HCT116 (cell line): ENCODE data around the gene SUPT3H. TPM values are rescaled to one million over a fixed set of nuclear protein-coding genes. Genes with fewer than 3 reads are reported as not detected.

Experiments
- ATAC-seq: fragments of 200-7000 bp; cut with Tn5 transposase; 2 replicates; pipeline ENCODE4 v1.9.1; 2020; ENCODE audit warnings: mild to moderate bottlenecking, moderate library complexity
- BruUV-seq: library from RNA; stranded (reverse); fragments of 400-500 nt; replicated peaks from 2 replicates; lab custom pipeline; 2021; lab: Mats Ljungman, UMichigan
- CTCF ChIA-PET: fragments of 300-600 bp; sonication (Branson Sonifier 250); formaldehyde crosslinking; loops from one replicate; lab custom pipeline; 2021; ENCODE audit warnings: antibody characterized with exemption; lab: Charles Lee
- POLR2A ChIA-PET: fragments of 300-600, 350-600 bp; sonication (Branson Sonifier 250); formaldehyde crosslinking; loops from one replicate; lab custom pipeline; 2021; ENCODE audit warnings: antibody characterized with exemption; lab: Charles Lee
- RAD21 ChIA-PET, 2 experiments: fragments of 300-600 bp; sonication (Branson Sonifier 250); formaldehyde crosslinking; loops; one replicate each; lab custom pipeline; 2023; ENCODE audit warnings: low total read pairs in 2 of 2; ENCODE audit not compliant: uncharacterized antibody in 2 of 2, unreplicated experiment in 2 of 2, low non-redundant PET in 1 of 2; lab: Charles Lee
- DNase-seq: peaks from one replicate; pipeline ENCODE4 v3.0.0-alpha.2; 2010; ENCODE audit warnings: low read depth, low spot score
- H2AFZ ChIP-seq: fragments of 200-600 bp; shearing (Covaris generic), sonication (generic); 2 replicates; pipeline ENCODE4 v1.6.1; 2017; ENCODE audit warnings: low read depth, mixed run types, mixed read lengths, antibody characterized with exemption, low read length; ENCODE audit not compliant: poor library complexity, severe bottlenecking
- H3K27ac ChIP-seq: 2 replicates; pipeline ENCODE4 v1.5.1; 2012; ENCODE audit warnings: low read depth, low read length
- H3K27me3 ChIP-seq: fragments of 200-600 bp; sonication (generic); 2 replicates; pipeline ENCODE4 v1.6.1; 2016; ENCODE audit warnings: mixed run types, low read length, mixed read lengths; ENCODE audit not compliant: insufficient read depth
- H3K36me3 ChIP-seq, 2 experiments: fragments of 200-500 bp in 1 of 2; fragments of 200-600 bp in 1 of 2; sonication (Bioruptor generic) in 1 of 2; sonication (generic) in 1 of 2; 2 replicates each; pipeline versions ENCODE4 v1.5.1 to v1.6.1; 2014 to 2016; ENCODE audit warnings: low read length in 2 of 2, inconsistent platforms in 1 of 2, mixed read lengths in 1 of 2, mixed run types in 1 of 2; ENCODE audit not compliant: insufficient read depth in 2 of 2, control insufficient read depth in 1 of 2
- H3K4me1 ChIP-seq, 2 experiments: fragments of 200-600 bp in 1 of 2; sonication (generic) in 1 of 2; 2 replicates each; pipeline versions ENCODE4 v1.5.1 to v1.6.1; 2012 to 2017; ENCODE audit warnings: low read length in 2 of 2, inconsistent platforms in 1 of 2, mild to moderate bottlenecking in 1 of 2, mixed read lengths in 1 of 2, mixed run types in 1 of 2, moderate library complexity in 1 of 2; ENCODE audit not compliant: insufficient read depth in 2 of 2, control insufficient read depth in 1 of 2
- H3K4me2 ChIP-seq: fragments of 200-600 bp; sonication (generic); 2 replicates; pipeline ENCODE4 v1.6.1; 2017; ENCODE audit warnings: mixed run types, low read length, mixed read lengths
- H3K4me3 ChIP-seq, 2 experiments: fragments of 200-600 bp in 1 of 2; sonication (generic) in 1 of 2; replicated peaks in 1 of 2; 2 replicates each; pipeline ENCODE4 v1.5.1; 2011 to 2016; ENCODE audit warnings: low read length in 2 of 2, control low read depth in 1 of 2, low read depth in 1 of 2, mild to moderate bottlenecking in 1 of 2, mixed read lengths in 1 of 2, mixed run types in 1 of 2
- H3K79me2 ChIP-seq: fragments of 200-600 bp; sonication (generic); 2 replicates; pipeline ENCODE4 v1.6.1; 2017; ENCODE audit warnings: mild to moderate bottlenecking, mixed run types, low read length, moderate library complexity, mixed read lengths; ENCODE audit not compliant: insufficient read depth
- H3K9ac ChIP-seq: fragments of 200-600 bp; sonication (generic); 2 replicates; pipeline ENCODE4 v1.6.1; 2016; ENCODE audit warnings: low read length, mixed read lengths
- H3K9me2 ChIP-seq: fragments of 200-600 bp; sonication (generic), shearing (Covaris generic); 2 replicates; pipeline ENCODE4 v1.6.1; 2017; ENCODE audit warnings: mixed run types, mild to moderate bottlenecking, moderate library complexity; ENCODE audit not compliant: insufficient read depth
- H3K9me3 ChIP-seq, 2 experiments: fragments of 200-500 bp in 1 of 2; fragments of 200-600 bp in 1 of 2; sonication (Bioruptor generic) in 1 of 2; sonication (generic) in 1 of 2; 2 replicates each; pipeline ENCODE4 v1.6.1; 2014 to 2017; ENCODE audit warnings: low read length in 2 of 2, mixed read lengths in 2 of 2, inconsistent platforms in 1 of 2, low read depth in 1 of 2, mild to moderate bottlenecking in 1 of 2, mixed run types in 1 of 2, moderate library complexity in 1 of 2; ENCODE audit not compliant: control insufficient read depth in 1 of 2, insufficient read depth in 1 of 2
- H4K20me1 ChIP-seq: fragments of 200-600 bp; sonication (generic), shearing (Covaris generic); 2 replicates; pipeline ENCODE4 v1.6.1; 2017; ENCODE audit warnings: mixed run types, mild to moderate bottlenecking, moderate library complexity; ENCODE audit not compliant: insufficient read depth
- CBX3 ChIP-seq: IDR thresholded peaks from 2 replicates; pipeline ENCODE4 v1.6.1; 2012; ENCODE audit warnings: low read depth
- CEBPB ChIP-seq: IDR thresholded peaks from 2 replicates; pipeline ENCODE4 v1.6.1; 2012; ENCODE audit warnings: low read depth
- EGR1 ChIP-seq: IDR thresholded peaks from 2 replicates; pipeline ENCODE4 v1.6.1; 2012; ENCODE audit warnings: low read depth
- EZH2 ChIP-seq: fragments of 200-600 bp; sonication (generic); IDR thresholded peaks from 2 replicates; pipeline ENCODE4 v1.6.1; 2017; ENCODE audit warnings: antibody characterized with exemption, mixed run types
- EZH2phosphoT487 ChIP-seq: fragments of 200-600 bp; IDR thresholded peaks from 2 replicates; pipeline ENCODE4 v1.6.1; 2018; ENCODE audit warnings: antibody characterized with exemption, borderline replicate concordance
- FOSL1 ChIP-seq: IDR thresholded peaks from 2 replicates; pipeline ENCODE4 v1.6.1; 2012; ENCODE audit warnings: low read depth
- JUND ChIP-seq: IDR thresholded peaks from 2 replicates; pipeline ENCODE4 v1.6.1; 2012
- POLR2A ChIP-seq: IDR thresholded peaks from 2 replicates; pipeline ENCODE4 v1.7.0; 2011; ENCODE audit warnings: borderline replicate concordance; ENCODE audit not compliant: insufficient read depth, insufficient read length; ENCODE audit errors: extremely low read depth
- POLR2AphosphoS5 ChIP-seq: IDR thresholded peaks from 2 replicates; pipeline ENCODE4 v1.6.1; 2011; ENCODE audit warnings: mild to moderate bottlenecking, low read depth, low read length, moderate library complexity
- RAD21 ChIP-seq: IDR thresholded peaks from 2 replicates; pipeline ENCODE4 v1.6.1; 2012; ENCODE audit warnings: low read depth, mild to moderate bottlenecking
- SP1 ChIP-seq: IDR thresholded peaks from 2 replicates; pipeline ENCODE4 v1.6.1; 2012; ENCODE audit warnings: low read depth
- SRF ChIP-seq: IDR thresholded peaks from 2 replicates; pipeline ENCODE4 v1.6.1; 2012; ENCODE audit warnings: low read depth
- TCF7L2 ChIP-seq: IDR thresholded peaks from 2 replicates; pipeline ENCODE4 v1.7.0; 2011; ENCODE audit warnings: borderline replicate concordance, inconsistent platforms; ENCODE audit not compliant: insufficient read depth, insufficient read length; ENCODE audit errors: extremely low read depth
- YY1 ChIP-seq: IDR thresholded peaks from 2 replicates; pipeline ENCODE4 v1.6.1; 2011; ENCODE audit warnings: low read length, low read depth, moderate library complexity, mild to moderate bottlenecking; ENCODE audit not compliant: insufficient replicate concordance; ENCODE audit errors: extremely low read depth
- intact Hi-C: fragments of 100-400 bp; cut with micrococcal nuclease; formaldehyde crosslinking; loops from 2 replicates; pipeline ENCODE4 v1.10.0; 2022
- total RNA-seq: library from RNA; stranded (reverse); gene quantifications from one replicate; pipeline ENCODE4 v1.2.1, GENCODE V29; 2021; ENCODE audit not compliant: unreplicated experiment
- TF ChIP-seq, protein P1 (sequence below): IDR thresholded peaks from 2 replicates; pipeline ENCODE4 v1.6.1; 2012
- TF ChIP-seq, protein P2 (sequence below), 3 experiments: fragments of 200-600 bp in 1 of 3; sonication (generic) in 1 of 3; IDR thresholded peaks in 2 of 3; conservative IDR thresholded peaks in 1 of 3; 2 replicates each; pipeline ENCODE4 v1.5.1; 2012 to 2017; ENCODE audit warnings: low read depth in 2 of 3, low read length in 2 of 3, antibody characterized with exemption in 1 of 3, borderline replicate concordance in 1 of 3, control low read depth in 1 of 3, mild to moderate bottlenecking in 1 of 3, mixed read lengths in 1 of 3, mixed run types in 1 of 3, moderate library complexity in 1 of 3; ENCODE audit not compliant: insufficient read depth in 1 of 3
- TF ChIP-seq, protein P3 (sequence below): IDR thresholded peaks from 2 replicates; pipeline ENCODE4 v1.6.1; 2011; ENCODE audit warnings: mild to moderate bottlenecking, low read length, moderate library complexity; ENCODE audit not compliant: insufficient replicate concordance; ENCODE audit errors: extremely low read depth

The SUPT3H gene
- total RNA-seq, 1 experiment from 2014 or later = 7.4 TPM

DNA sequence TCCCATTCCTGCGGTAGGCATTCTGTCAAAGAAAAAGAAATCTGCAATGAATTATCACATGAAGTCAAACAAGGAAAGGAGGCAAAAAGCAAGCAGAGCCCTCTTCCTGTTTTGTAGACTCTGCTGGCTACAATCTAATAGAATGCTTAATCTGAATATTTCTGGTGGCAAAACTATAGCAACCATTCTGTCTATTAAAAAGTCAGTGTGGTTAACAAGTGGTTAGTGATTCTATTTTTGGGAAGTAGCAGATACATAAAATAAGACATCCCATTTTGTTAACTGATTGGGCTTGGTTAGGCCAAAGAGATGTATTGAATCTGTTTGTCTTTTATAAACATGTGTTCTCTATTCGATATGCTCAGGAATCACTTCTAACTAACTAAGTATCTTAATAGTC is 547.9 kb downstream of the SUPT3H start:
- POLR2A ChIA-PET = no interaction called here
- no peak overlapping the region for H3K9ac ChIP-seq
- no peaks in the 10 kb centered on the region for H3K79me2 ChIP-seq
- no peaks in the 10 kb centered on the region for H3K27me3 ChIP-seq
- TF ChIP-seq SRF (no peak), YY1 (no peak), POLR2A (no peak), EGR1 (no peak), CBX3 (no peak), JUND (no peak), SP1 (no peak), FOSL1 (no peak), TCF7L2 (no peak), EZH2 (no peak), RAD21 (no peak), EZH2phosphoT487 (no peak), CEBPB (no peak), POLR2AphosphoS5 (no peak)
- TF ChIP-seq, protein P1, sequence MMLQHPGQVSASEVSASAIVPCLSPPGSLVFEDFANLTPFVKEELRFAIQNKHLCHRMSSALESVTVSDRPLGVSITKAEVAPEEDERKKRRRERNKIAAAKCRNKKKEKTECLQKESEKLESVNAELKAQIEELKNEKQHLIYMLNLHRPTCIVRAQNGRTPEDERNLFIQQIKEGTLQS = no peak
- TF ChIP-seq, protein P2, sequence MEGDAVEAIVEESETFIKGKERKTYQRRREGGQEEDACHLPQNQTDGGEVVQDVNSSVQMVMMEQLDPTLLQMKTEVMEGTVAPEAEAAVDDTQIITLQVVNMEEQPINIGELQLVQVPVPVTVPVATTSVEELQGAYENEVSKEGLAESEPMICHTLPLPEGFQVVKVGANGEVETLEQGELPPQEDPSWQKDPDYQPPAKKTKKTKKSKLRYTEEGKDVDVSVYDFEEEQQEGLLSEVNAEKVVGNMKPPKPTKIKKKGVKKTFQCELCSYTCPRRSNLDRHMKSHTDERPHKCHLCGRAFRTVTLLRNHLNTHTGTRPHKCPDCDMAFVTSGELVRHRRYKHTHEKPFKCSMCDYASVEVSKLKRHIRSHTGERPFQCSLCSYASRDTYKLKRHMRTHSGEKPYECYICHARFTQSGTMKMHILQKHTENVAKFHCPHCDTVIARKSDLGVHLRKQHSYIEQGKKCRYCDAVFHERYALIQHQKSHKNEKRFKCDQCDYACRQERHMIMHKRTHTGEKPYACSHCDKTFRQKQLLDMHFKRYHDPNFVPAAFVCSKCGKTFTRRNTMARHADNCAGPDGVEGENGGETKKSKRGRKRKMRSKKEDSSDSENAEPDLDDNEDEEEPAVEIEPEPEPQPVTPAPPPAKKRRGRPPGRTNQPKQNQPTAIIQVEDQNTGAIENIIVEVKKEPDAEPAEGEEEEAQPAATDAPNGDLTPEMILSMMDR (IDR thresholded peaks at IDR 0.05 in 2 of 3, conservative IDR thresholded peaks at IDR 0.05 in 1 of 3; ENCODE audit: borderline replicate concordance in 1 of 3, insufficient read depth in 1 of 3, low read depth in 2 of 3, low read length in 2 of 3) = no peak
- TF ChIP-seq, protein P3, sequence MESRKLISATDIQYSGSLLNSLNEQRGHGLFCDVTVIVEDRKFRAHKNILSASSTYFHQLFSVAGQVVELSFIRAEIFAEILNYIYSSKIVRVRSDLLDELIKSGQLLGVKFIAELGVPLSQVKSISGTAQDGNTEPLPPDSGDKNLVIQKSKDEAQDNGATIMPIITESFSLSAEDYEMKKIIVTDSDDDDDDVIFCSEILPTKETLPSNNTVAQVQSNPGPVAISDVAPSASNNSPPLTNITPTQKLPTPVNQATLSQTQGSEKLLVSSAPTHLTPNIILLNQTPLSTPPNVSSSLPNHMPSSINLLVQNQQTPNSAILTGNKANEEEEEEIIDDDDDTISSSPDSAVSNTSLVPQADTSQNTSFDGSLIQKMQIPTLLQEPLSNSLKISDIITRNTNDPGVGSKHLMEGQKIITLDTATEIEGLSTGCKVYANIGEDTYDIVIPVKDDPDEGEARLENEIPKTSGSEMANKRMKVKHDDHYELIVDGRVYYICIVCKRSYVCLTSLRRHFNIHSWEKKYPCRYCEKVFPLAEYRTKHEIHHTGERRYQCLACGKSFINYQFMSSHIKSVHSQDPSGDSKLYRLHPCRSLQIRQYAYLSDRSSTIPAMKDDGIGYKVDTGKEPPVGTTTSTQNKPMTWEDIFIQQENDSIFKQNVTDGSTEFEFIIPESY = no peak
- CTCF ChIA-PET = no interaction called here
- no peak for ATAC-seq
- H3K4me3 ChIP-seq = no peak overlapping the region
- no peaks in the 10 kb centered on the region for H3K4me1 ChIP-seq
- no peaks in the 10 kb centered on the region for H3K9me3 ChIP-seq
- RAD21 ChIA-PET = no interaction called here
- no peaks in the 10 kb centered on the region for H3K9me2 ChIP-seq
- no peaks in the 10 kb centered on the region for H4K20me1 ChIP-seq
- intact Hi-C loops = no loop called here
- no peak overlapping the region for H3K4me2 ChIP-seq
- H2AFZ ChIP-seq = no peak overlapping the region
- no peak for DNase-seq
- H3K36me3 ChIP-seq = no peaks in the 10 kb centered on the region
- H3K27ac ChIP-seq = no peak overlapping the region
- no TSS peak for BruUV-seq
